GM21528 (cell line): Measurements from ENCODE around the gene COX7B.
"Not testable (repeated sequence)": the region's sequence is repeated elsewhere in the genome, so short reads cannot be mapped to it uniquely, and the experiment has no call there.

ENCODE experiments used
- ATAC-seq: cut with Tn5 transposase; IDR thresholded peaks from one replicate; pipeline ENCODE4 v1.9.1; 2021; ENCODE audit warnings: mild to moderate bottlenecking, moderate library complexity; ENCODE audit not compliant: unreplicated experiment, low FRiP score

The COX7B gene

GRCh38 chrX:77938083-77938680 is 38.9 kb downstream of the COX7B start:
- ATAC-seq: no peak

GRCh38 chrX:77945031-77945430 is 45.8 kb downstream of the COX7B start:
- ATAC-seq: not testable (repeated sequence)

GRCh38 chrX:77945910-77946545 is 46.8 kb downstream of the COX7B start:
- no peak for ATAC-seq

DNA sequence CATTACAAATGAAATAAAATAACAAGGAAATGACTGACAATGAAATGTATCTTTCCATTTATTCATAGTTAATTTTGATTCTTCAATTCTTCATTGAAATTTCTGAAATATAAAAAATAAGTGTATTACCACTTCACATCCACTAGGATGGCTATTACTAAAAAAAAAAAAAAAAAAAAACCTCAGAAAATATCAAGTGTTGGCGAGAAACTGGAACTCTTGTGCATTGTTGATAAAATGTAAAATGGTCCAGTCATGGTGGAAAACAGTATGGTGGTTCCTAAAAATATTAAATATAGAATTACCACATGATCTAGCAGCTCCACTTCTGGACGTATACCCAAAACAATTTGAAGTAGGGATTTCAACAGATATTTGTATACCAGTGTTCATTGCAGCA is 47.3 kb downstream of the COX7B start:
- no peak for ATAC-seq

DNA sequence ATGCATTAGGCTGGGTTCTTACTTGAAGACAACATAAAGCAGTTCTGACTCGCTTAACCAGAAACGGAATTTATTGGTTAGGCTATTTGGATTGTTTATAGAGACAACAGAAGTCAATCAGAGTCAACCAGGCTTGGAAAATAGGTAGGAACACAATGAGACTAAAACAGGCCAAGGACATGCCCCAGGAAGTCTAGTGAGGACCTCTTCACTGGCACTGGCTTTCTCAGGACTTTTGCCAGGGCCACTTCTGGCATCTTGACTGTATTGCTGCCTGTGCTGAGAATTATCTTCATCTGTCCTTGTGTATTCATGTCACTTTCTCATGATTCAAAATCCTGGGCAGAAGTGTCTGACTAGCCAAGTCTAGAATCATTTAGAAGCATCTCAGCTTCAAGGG is 50.6 kb downstream of the COX7B start:
- no peak for ATAC-seq

- ATAC-seq: no peak
Observed at GRCh38 chrX:77952173-77952572, 52.9 kb downstream of the COX7B start.

- ATAC-seq: no peak
Observed at GRCh38 chrX:77953302-77953701, 54.0 kb downstream of the COX7B start.

GRCh38 chrX:77953708-77954107 is 54.4 kb downstream of the COX7B start:
- no peak for ATAC-seq
